GM19467 (cell line): ENCODE data around the gene ASIC4.

Experiments used
- ATAC-seq: cut with Tn5 transposase; IDR thresholded peaks from one replicate; pipeline ENCODE4 v1.9.1; 2021; ENCODE audit warnings: mild to moderate bottlenecking, moderate library complexity; ENCODE audit not compliant: unreplicated experiment

The ASIC4 gene

GRCh38 chr2:219548990-219549389 is 34.7 kb downstream of the ASIC4 start:
- no peak for ATAC-seq

DNA sequence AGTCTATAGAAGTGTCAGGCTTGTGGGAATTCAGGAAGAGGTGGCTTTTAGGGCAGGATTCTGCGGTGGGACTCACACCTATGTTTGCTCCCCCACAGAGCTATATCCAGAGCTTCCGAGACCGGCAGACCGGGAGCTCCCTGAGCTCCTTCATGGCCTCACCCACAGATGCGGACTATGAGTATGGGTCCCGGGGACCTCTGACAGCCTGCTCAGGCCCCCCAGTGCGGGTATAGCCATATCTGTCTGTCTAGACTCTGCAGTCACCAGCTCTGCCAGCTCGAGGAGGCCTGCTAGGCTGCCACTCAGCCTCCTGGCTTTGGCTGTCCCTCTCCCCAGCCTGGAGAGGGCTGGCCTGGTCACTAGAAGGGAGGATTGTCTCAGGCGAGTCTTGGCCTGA is 35.3 kb downstream of the ASIC4 start:
- ATAC-seq = no peak

- no peak for ATAC-seq
These were observed 37.4 kb downstream of the ASIC4 start for GRCh38 chr2:219551441-219552381.

DNA sequence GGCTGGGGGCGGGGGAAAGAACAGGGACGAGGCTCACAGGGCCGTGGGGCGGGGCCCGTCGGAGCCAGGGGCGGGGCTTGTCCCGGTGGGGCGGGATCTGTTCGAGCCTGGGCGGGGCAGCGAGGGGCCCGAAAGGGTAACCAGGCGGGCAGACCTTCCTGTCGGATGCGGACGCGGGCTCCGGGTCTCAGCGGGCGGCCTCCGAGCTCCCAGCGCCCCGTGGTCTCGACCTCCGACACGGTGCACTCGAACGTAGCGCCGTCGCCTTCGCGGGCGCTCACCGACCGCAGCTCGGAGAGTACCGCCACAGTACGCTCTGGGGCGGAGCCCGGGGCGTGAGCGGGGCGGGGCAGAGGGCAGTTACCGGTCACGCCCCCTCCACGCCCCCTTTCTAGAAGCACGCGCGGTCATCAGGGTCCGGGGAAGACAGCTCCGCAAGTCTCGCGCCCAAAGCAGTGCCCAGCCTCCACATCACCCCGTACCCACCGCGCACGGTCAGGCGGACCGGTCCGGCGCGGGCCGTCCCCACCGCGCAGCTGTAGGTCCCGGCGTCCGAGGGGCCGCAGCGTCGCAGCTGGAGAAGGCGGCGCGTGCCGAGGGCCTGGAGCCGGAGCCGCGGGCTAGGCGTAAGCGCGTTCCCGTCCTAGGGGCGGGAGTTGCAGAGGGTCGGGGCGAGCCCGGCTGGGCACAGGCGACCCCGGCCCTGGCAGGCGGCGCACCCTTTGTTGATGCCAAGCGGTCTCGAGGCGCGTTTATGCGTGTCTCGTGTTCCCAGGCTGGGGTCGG is 38.3 kb downstream of the ASIC4 start:
- peak; percentile 85 for ATAC-seq

DNA sequence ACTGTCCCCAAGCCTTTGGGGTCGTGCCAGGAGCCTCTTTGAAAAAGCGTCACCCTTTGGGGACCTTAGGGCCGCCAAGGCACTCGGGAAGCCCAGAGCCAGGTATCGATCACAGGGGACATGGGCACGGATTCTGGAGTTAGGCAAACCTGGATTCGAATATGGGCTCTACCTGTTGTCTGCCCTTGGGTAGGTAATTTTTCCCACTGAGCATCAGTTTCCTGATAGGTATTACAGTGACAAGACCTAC is 38.8 kb downstream of the ASIC4 start:
- no peak for ATAC-seq

DNA sequence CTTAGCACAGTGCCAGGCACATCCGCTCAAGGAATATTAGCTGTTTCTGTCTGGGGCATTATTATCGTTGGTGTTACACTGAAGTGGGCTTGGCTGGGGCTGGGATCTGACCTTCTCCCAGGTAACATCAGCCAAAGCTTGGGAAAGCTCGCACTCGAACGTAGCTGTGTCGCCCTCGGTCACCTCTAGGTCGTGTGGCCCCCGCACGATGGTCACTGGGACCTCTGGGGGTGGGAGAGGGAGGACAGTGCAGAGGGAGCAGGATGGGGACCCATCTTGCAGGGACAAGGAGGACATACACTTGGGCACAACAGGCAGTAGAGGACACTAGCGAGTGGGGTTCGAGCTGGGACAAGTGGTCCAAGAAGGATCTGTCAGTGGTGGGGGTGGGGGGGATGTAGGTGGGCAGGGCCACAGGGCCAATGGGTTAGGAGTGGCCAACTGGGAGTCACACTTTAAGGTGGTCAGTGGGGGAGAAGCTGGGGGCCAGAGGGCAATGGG is 39.2 kb downstream of the ASIC4 start:
- ATAC-seq = no peak

- no peak for ATAC-seq
These were observed 40.1 kb downstream of the ASIC4 start for GRCh38 chr2:219554350-219554749.

DNA sequence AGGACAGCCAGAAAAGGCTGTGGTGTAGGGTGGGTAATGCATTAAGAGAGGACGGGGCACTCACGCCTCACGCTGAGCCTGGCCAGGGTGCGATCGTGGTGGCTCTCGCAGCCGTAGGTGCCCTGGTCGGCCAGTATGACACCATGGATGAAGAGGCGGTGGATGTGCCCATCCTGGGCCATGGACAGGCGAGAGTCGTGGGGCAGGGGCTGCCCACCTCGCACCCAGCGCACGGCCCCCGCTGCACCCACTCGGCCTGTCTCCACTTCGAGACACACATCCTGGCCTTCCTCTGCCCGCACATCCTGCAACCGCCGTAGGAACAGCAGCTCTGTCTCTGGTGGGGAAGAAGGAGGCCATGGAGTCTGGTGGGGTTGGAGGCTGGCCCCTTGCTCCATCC is 41.7 kb downstream of the ASIC4 start:
- no peak for ATAC-seq

GRCh38 chr2:219556413-219556812 is 42.1 kb downstream of the ASIC4 start:
- no peak for ATAC-seq

DNA sequence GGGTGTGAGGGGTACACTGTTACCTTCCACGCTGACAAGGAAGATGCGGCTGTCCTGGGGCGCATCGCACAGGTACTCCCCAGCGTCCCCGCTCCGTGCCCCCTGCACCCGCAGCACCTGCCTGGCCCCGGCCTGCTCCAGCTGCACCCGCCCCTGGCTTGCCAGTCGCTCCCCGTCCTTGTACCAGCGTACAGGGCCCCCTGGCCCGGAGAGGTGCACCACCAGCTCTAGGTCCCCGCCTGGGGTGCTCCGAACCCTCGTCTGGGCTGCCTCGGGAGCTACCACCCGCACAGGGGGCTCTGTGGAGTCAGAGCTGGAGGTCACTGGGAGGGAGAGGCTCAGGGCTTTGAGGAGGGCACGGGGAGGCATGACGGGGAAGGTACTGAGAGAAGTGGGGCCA is 43.0 kb downstream of the ASIC4 start:
- ATAC-seq = no peak

DNA sequence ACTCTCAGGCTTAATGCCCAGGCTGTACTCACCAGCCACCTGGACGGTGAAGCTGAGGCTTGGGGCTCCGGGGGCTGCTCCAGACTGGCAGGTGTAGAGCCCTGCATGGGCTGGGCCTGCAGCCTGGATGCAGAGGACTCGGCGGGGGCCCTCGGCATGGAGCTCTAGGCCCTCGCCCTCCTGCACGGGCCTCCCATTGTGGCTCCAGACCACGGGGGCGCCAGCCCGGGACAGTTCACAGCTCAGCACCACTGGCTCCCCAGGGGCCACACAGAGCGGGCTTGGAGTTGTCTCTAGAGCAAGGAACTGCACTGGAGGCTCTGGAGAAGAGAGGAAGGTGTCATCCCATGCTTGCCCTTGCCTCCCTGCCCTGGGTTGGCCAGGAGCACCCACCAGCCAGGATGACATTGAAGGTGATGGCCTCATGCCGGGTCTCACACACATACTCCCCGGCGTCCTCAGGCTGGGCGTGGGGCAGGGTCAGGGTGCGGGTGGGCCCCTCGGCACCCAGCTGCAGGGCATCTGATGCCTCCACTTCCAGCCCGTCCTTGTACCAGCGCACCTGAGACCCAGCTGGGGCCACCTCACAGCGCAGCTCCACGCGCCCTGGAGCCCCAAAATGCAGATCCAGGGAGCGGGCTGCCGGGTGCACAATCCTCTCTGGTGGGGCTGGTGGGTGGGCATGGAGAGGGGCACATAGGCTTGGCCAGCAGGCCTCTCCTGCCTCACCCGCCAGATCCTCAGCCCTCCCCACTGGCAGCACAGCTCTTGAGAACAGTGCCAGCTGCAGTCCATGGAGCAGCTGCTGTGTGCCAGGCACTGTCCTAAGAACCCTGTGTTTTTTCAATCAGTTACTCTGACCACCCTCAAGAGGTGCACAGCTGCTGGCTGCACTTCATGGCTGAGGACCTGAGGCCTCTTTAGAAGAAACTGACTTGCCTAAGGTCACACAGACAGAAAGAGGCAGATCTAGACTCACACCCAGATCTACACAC is 43.8 kb downstream of the ASIC4 start:
- no peak for ATAC-seq

DNA sequence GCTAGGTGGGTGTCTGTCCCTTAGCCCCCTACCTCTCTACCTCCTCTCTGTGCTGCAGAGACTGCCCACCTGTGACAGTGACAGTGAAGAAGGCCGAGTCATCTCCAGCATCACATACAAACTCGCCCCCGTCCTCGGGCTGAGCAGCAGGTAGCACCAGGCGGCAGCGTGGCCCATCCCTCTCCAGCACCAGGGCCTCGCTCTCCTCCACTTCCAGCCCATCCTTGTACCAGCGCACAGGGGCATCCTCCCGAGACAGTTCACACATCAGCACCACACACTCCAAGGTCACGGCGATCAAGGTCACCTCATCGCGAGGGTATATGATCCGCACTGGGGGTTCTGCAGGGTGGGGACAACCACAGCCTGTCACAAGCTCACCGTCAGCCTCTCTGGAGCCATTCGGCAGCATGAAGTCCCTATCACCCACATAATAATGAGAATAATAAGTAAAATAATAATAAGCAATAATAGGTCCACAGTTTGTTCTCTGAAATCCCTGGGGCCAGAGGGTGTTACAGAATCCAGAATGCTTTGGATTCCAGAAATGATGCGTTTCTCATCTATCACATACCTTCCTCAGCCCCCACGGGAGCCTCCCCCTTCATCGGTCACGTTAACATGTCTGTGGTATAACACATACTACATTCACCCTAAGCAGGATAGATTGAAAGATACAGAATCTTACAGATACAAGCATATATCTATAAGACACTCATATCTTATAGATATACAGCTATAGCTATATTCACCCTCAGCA is 45.1 kb downstream of the ASIC4 start:
- no peak for ATAC-seq

DNA sequence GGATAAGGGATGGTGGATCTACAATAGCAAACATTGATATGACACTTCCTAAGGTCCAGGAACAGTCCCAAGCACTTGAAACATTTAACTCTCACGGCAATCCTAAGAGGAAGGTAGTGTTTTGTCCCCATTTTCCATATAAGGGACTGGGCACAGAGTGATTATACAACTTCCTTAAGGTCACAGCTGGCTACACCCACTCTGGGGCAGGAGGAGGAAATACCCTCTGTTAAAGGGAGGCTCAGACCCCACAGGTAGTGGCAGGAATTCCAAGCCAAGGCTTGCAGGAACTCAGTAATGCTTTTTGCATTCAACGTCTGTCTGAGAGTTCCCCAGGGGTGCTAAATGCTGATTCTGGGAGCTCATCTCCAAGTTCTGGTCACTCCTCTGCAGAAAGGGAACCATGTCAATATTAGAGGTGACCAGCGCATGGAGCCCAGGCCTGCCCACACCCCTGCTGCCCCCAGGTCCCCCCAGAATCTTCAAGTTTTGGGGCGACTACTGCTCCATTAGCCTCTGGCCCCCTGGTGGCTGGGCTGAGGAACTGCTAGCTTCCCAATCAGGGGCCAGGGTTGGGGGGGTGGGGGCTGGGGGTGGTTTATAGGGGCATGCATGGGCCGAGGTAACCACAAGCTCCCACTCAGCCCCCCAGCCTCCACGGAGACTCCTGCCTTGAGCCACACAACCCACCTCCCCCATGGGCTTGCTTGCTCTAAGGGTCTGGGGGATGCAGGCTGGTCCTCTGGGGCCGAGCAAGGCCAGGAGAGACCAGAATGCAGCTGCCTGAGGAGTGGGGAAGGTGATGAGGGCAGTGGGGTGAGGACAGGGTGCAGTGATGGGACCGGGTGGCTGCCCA is 46.0 kb downstream of the ASIC4 start:
- ATAC-seq = no peak

DNA sequence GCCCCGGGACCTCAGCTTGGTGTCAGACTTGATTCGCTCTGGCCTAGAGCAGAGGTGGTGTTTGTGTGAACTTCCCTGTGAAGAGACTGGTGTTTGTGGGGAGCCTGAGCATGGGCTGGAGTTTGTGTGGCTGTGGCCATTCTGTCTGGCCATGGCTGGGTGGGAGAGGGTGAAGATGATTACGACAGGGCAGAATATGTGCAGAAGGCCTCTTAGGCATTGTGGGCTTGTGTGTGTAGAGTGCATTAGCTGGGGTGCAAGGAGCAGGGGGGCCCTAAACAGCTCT is 46.6 kb downstream of the ASIC4 start:
- ATAC-seq = no peak

DNA sequence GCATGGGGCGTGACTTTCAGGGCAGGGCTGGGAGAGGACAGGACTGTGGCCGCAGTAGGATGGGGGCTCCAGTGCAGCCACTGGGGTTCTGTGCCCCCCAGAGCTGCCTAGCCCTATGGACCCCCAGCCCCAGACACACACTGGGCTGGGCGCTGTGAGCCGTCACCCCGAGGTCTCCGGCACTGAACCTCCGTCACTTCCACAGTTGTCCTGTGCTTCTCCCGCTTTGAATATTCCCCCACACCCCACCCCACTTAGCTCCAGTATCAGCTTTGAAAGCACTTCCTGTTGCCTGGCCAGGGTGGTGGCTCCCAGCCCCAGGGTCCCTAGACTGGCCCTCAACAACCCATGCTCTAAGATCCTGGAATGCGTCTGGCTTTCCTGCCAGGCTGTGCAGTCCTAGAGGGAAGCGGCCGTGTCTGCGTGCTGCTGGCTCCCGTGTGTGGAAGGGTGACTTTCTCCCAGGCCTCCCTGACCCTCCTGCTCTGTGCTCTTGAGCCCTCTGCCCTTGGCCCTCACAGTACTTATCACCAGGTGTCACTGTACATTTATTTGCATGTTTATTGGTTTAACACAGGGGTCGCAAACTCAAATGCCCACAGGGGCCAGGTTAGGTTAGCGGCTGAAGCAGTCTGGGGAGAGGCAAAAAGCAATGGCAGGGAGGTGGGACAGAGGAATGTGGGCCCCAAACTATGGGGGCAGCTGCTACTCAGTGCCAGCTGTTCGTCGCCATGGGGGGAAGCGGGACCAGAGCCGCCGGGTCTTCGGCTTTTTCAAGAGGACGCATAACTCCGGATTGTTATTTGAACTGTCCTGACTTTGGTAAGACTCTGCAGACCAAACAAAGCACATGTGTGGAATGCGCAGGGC is 47.1 kb downstream of the ASIC4 start:
- ATAC-seq = no peak

DNA sequence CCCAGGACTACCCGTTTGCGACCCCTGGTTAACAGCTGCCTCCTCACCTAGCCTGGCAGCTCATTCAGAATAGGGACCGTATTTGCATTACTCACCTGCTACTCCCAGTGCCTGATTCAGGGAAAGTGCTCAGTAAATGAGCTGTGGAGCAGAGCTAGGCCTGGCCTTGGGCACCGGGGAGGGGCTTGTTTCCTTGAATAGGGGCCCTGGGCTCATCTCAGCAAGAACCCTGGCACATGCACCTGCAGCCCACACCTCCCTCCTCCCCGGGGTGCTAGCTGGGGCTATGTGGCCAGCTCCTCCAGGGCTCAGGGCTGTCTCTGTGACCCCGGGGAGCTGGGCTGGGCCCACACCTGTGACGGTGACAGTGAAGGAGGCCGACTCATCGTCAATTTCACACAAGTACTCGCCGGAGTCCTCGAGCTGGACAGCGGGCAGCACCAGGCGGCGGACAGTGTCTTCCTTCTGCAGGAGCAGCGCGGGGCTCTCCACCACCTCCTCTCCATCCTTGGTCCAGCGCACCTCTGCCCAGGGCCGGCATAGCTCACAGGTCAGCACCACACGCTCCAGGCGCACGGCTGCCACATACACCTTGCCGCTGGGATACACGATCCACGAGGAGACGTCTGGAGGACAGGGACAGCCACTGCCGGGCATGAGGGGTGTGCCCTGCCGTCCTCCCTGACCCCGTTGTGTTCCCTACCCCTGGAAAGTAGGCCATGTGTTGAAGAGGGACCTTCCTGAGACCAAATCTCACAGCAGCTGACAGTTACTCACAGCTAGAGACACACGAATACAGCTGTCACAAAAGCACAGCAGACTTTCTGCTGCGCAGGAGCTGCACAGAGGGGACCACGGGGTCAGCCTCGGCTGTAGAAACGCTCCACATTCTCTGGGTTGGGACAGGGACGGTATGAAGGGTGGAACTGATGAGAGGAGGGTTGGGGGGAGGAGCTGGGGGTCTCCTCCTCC is 48.1 kb downstream of the ASIC4 start:
- ATAC-seq = no peak

DNA sequence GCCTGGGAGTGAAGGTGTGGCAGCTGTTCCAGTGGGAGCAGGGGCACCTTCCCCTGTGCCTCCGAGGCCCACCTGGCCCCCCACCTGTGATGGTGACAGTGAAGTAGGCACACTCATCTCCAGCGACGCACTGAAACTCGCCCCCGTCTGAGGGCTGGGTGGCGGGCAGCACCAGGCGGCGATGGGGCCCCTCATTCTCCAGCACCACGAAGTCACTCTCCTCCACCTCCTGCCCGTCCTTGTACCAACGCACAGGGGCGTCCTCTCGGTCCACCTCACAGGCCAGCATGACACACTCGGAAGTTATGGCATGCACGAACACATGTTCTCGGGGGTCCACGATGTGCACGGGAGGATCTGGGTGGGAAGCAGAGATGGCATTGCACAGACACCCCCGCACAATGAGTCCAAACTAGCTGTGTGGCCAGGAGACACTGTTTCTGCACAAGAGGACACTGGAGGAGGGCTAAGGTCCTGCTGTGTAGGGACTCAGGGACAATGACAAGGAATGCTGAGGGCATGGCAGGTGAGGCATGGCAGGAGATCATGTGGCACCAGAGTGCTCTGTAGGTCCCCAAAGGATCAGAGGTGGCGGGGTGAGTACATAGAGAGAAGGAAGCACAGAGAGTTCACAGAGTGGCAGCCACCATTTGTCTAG is 49.1 kb downstream of the ASIC4 start:
- no peak for ATAC-seq
